Urinary bladder (tissue), 4 donors: ENCODE data around the gene ZNF518B. TPM values are rescaled to one million over a fixed set of nuclear protein-coding genes. Genes with fewer than 3 reads are reported as not detected.
"Not testable (repeated sequence)": the region's sequence is repeated elsewhere in the genome, so short reads cannot be mapped to it uniquely, and the experiment has no call there.

Experiments
- DNase-seq: peaks from one replicate; pipeline ENCODE4 v3.0.0-alpha.2; 2015; ENCODE audit errors: extremely low spot score
- H3K27ac ChIP-seq: one replicate; pipeline ENCODE4 v1.5.1; 2013; ENCODE audit warnings: low read depth, mild to moderate bottlenecking, moderate library complexity
- H3K36me3 ChIP-seq: one replicate; pipeline ENCODE4 v1.6.1; 2013; ENCODE audit warnings: mild to moderate bottlenecking, moderate library complexity; ENCODE audit not compliant: insufficient read depth
- H3K4me1 ChIP-seq: one replicate; pipeline ENCODE4 v1.6.1; 2013; ENCODE audit warnings: mild to moderate bottlenecking, moderate library complexity; ENCODE audit not compliant: insufficient read depth
- H3K4me3 ChIP-seq: one replicate; pipeline ENCODE4 v1.5.1; 2013; ENCODE audit warnings: low read depth, low read length
- WGBS: extraction: QIAGEN DNeasy Blood & Tissue Kit; methylation state at CpG from one replicate; pipeline ENCODE4 v1.1.7; 2013; 5-methylcytosine and 5-hydroxymethylcytosine counted together
- polyA plus RNA-seq: library from polyadenylated mRNA; stranded (reverse); fragments of 200-250 nt; gene quantifications from one replicate; pipeline ENCODE4 v1.2.3, GENCODE V29; 2013
- total RNA-seq: library from RNA; depleted of rRNA; stranded (reverse); fragments of >200 nt; gene quantifications from one replicate; pipeline ENCODE4 v1.2.3, GENCODE V29; 2014
- donor health status: healthy with polysubstance abuse.
- donor health status: healthy.

Gene ZNF518B
- total and polyA plus RNA-seq, 2 donors = 14.4 to 50.4 TPM

GRCh38 chr4:10442976-10443375 is 14.2 kb downstream of the ZNF518B start:
- 97% methylated on average over 5 of the region's 5 CpGs for WGBS

GRCh38 chr4:10441512-10441911 is 15.7 kb downstream of the ZNF518B start:
- Histone ChIP-seq H3K4me3 (no peak overlapping the region), H3K4me1 (no peaks in the 10 kb centered on the region), H3K27ac (no peak overlapping the region), H3K36me3 (peaks cover 2% of the 10 kb centered on the region)
- 85% methylated on average over 4 of the region's 4 CpGs for WGBS
- DNase-seq = no peak

More at GRCh38 chr4:10442976-10443375, 14.2 kb downstream of the ZNF518B start:
- Histone ChIP-seq H3K4me1 (no peaks in the 10 kb centered on the region), H3K36me3 (peaks cover 2% of the 10 kb centered on the region), H3K27ac (no peak overlapping the region), H3K4me3 (no peak overlapping the region)
- DNase-seq = no peak

- 69% methylated on average over 1 of the region's 1 CpG for WGBS
- Histone ChIP-seq H3K4me1 (no peaks in the 10 kb centered on the region), H3K36me3 (no peaks in the 10 kb centered on the region), H3K4me3 (no peak overlapping the region), H3K27ac (no peak overlapping the region)
- no peak for DNase-seq
Measured at GRCh38 chr4:10438924-10439323, 18.3 kb downstream of the ZNF518B start.

- 69% methylated on average over 1 of the region's 1 CpG for whole genome bisulfite sequencing
- no peak for DNase-seq
- H3K4me1 ChIP-seq = no peaks in the 10 kb centered on the region
- H3K36me3 ChIP-seq = no peaks in the 10 kb centered on the region
- no peak overlapping the region for H3K27ac ChIP-seq
- no peak overlapping the region for H3K4me3 ChIP-seq
Measured at GRCh38 chr4:10437735-10438134, 19.5 kb downstream of the ZNF518B start.

- H3K4me3 ChIP-seq, DNase-seq, H3K4me1 ChIP-seq, H3K27ac ChIP-seq, H3K36me3 ChIP-seq: not testable (repeated sequence)
- 75% methylated on average over 8 of the region's 8 CpGs for WGBS
Measured at GRCh38 chr4:10427680-10428079, 29.5 kb downstream of the ZNF518B start.

- 53% methylated on average over 3 of the region's 3 CpGs for WGBS
Measured at GRCh38 chr4:10421344-10422055, 35.7 kb downstream of the ZNF518B start.

GRCh38 chr4:10417740-10418139 is 39.5 kb downstream of the ZNF518B start:
- no peak overlapping the region for H3K27ac ChIP-seq
- H3K4me1 ChIP-seq = no peaks in the 10 kb centered on the region
- no peaks in the 10 kb centered on the region for H3K36me3 ChIP-seq
- WGBS = 88% methylated on average over 6 of the region's 6 CpGs
- no peak for DNase-seq
- H3K4me3 ChIP-seq = no peak overlapping the region

More at GRCh38 chr4:10421344-10422055, 35.7 kb downstream of the ZNF518B start:
- Histone ChIP-seq H3K4me3 (no peak overlapping the region), H3K27ac (no peak overlapping the region), H3K36me3 (no peaks in the 10 kb centered on the region), H3K4me1 (no peaks in the 10 kb centered on the region)
- no peak for DNase-seq

- Histone ChIP-seq H3K27ac (no peak overlapping the region), H3K4me3 (no peak overlapping the region), H3K4me1 (no peaks in the 10 kb centered on the region), H3K36me3 (no peaks in the 10 kb centered on the region)
- DNase-seq = no peak
- 56% methylated on average over 2 of the region's 2 CpGs for WGBS
Measured at GRCh38 chr4:10416441-10416840, 40.8 kb downstream of the ZNF518B start.

- 67% methylated on average over 2 of the region's 2 CpGs for WGBS
- H3K4me1 ChIP-seq = no peaks in the 10 kb centered on the region
- no peak overlapping the region for H3K4me3 ChIP-seq
- no peak overlapping the region for H3K27ac ChIP-seq
- H3K36me3 ChIP-seq = no peaks in the 10 kb centered on the region
- DNase-seq = no peak
Measured at GRCh38 chr4:10413177-10413576, 44.0 kb downstream of the ZNF518B start.

- Histone ChIP-seq H3K4me1 (no peaks in the 10 kb centered on the region), H3K4me3 (no peak overlapping the region), H3K36me3 (no peaks in the 10 kb centered on the region), H3K27ac (no peak overlapping the region)
- no peak for DNase-seq
- 59% methylated on average over 8 of the region's 8 CpGs for WGBS
Measured at GRCh38 chr4:10405672-10406071, 51.6 kb downstream of the ZNF518B start.

- H3K27ac ChIP-seq = no peak overlapping the region
- DNase-seq = no peak
- H3K36me3 ChIP-seq = no peaks in the 10 kb centered on the region
- H3K4me3 ChIP-seq = no peak overlapping the region
- H3K4me1 ChIP-seq = no peaks in the 10 kb centered on the region
- 72% methylated on average over 6 of the region's 6 CpGs for WGBS
Measured at GRCh38 chr4:10403633-10404445, 53.4 kb downstream of the ZNF518B start.

GRCh38 chr4:10395971-10396580 is 61.1 kb downstream of the ZNF518B start:
- 76% methylated on average over 1 of the region's 1 CpG for WGBS
- DNase-seq = no peak

More at GRCh38 chr4:10395971-10396580, 61.1 kb downstream of the ZNF518B start:
- Histone ChIP-seq H3K4me1 (no peaks in the 10 kb centered on the region), H3K27ac (no peak overlapping the region), H3K36me3 (no peaks in the 10 kb centered on the region), H3K4me3 (no peak overlapping the region)
